Measurements from ENCODE around the gene RBPMS2.
A peak's percentile ranks its signal among the peaks of the same experiment; 100 is the strongest.

Gene RBPMS2

DNA sequence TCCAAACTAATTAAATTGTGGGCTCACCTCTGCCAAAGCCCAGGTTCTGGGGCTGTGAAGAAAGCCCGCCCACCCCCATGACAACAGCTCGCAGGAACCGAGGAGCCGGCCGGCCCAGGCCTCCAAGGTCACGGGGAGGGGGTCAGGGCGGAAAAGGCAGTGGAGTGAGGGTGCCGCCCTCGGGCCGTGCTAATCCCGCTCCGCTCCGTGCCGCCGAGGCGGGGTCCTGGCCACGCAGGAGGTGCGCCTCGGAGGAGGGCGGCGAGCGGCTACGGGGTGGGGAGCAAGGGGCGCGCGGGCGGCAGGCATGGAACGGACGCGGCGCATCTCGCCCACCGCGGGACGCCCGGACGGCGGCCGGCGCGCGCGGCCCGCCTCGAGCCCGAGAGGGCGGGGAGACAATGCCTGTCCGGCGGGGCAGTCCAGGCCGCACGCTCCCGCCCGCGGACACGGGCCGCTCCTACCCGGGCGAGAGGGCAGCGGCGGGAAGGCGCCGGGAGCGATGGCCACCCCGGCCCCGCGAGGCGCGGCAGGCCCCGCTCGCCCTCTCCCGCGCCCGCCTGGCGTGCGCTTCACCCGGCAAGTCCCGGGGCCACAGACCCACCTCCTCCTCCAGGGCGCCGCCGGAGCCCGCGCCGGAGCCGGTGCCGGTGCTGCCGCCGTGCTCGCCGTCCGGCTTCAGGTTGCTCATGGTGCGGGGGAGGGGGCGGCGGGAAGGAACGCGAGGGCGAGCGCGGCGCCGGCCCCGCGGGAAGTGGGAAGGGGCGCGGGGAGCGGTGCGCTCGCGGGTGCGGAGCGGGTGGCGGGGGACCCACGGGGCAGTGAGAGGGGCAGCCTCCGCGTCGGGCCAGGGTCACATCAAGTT lies 528 bp downstream of the RBPMS2 start:
- no peak for DNase-seq (ENCODE audit: low read depth, low spot score)
- peak overlapping the region; percentile 38 for H3K4me3 ChIP-seq (ENCODE audit: low read depth, low read length)
- TF ChIP-seq CTCF (IDR thresholded peaks at IDR 0.05; ENCODE audit: low read depth, low read length), result no peak
- in situ Hi-C loops (cut with HindIII; ENCODE audit: low sequenced_read_pairs), result no loop called here

GRCh38 chr15:64774037-64774628 lies 1.3 kb downstream of the RBPMS2 start:
- DNase-seq (ENCODE audit: low read depth, low spot score), result no peak
- no peak for TF ChIP-seq CTCF (IDR thresholded peaks at IDR 0.05; ENCODE audit: low read depth, low read length)
- peak overlapping the region; percentile 24 for H3K4me3 ChIP-seq (ENCODE audit: low read depth, low read length)
- in situ Hi-C loops (cut with HindIII; ENCODE audit: low sequenced_read_pairs), result no loop called here

- no peak overlapping the region for H3K4me3 ChIP-seq (ENCODE audit: low read depth, low read length)
- in situ Hi-C loops (cut with HindIII; ENCODE audit: low sequenced_read_pairs), result no loop called here
- DNase-seq (ENCODE audit: low read depth, low spot score), result no peak
- TF ChIP-seq CTCF (IDR thresholded peaks at IDR 0.05; ENCODE audit: low read depth, low read length), result no peak
These were observed 1.8 kb downstream of the RBPMS2 start for GRCh38 chr15:64773606-64774005.

DNA sequence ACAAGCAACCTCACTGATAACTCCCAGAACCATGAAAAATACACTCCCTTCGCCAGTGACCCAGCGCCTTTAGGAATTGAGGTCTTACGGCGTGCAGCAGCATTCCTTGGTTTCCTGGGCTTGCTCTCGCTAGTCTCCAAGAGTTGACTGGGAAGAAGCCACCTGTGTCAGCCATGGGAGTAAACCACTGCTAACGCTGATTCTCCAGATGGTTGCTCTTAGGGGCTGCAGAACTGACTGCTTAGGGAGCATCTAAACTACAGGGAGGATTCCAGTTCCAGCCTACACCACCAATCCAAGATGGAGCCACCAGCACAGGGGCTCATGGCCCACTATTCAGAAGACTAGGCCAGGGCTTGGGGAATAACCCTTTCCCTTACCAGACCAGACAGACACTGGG lies 2.4 kb downstream of the RBPMS2 start:
- no peak overlapping the region for H3K4me3 ChIP-seq (ENCODE audit: low read depth, low read length)
- no peak for TF ChIP-seq CTCF (IDR thresholded peaks at IDR 0.05; ENCODE audit: low read depth, low read length)
- no peak for DNase-seq (ENCODE audit: low read depth, low spot score)
- in situ Hi-C loops (cut with HindIII; ENCODE audit: low sequenced_read_pairs), result no loop called here

- H3K4me3 ChIP-seq (ENCODE audit: low read depth, low read length), result no peak overlapping the region
- in situ Hi-C loops (cut with HindIII; ENCODE audit: low sequenced_read_pairs), result no loop called here
- DNase-seq (ENCODE audit: low read depth, low spot score), result no peak
- no peak for TF ChIP-seq CTCF (IDR thresholded peaks at IDR 0.05; ENCODE audit: low read depth, low read length)
These were observed 2.9 kb downstream of the RBPMS2 start for GRCh38 chr15:64772488-64772887.

- no peak for DNase-seq (ENCODE audit: low read depth, low spot score)
- no peak for TF ChIP-seq CTCF (IDR thresholded peaks at IDR 0.05; ENCODE audit: low read depth, low read length)
- H3K4me3 ChIP-seq (ENCODE audit: low read depth, low read length), result no peak overlapping the region
- in situ Hi-C loops (cut with HindIII; ENCODE audit: low sequenced_read_pairs), result no loop called here
These were observed 4.8 kb downstream of the RBPMS2 start for GRCh38 chr15:64770626-64771025.

Measured in astrocyte of the spinal cord (primary cell).